ENCODE data around the gene RERE. TPM values are rescaled to one million over a fixed set of nuclear protein-coding genes. Genes with fewer than 3 reads are reported as not detected.

The RERE gene
- total and polyA plus RNA-seq, 2 donors (not counting 3 experiments of a cell fraction or from before 2014, with no cell fraction given) = 14.1 to 113 TPM

DNA sequence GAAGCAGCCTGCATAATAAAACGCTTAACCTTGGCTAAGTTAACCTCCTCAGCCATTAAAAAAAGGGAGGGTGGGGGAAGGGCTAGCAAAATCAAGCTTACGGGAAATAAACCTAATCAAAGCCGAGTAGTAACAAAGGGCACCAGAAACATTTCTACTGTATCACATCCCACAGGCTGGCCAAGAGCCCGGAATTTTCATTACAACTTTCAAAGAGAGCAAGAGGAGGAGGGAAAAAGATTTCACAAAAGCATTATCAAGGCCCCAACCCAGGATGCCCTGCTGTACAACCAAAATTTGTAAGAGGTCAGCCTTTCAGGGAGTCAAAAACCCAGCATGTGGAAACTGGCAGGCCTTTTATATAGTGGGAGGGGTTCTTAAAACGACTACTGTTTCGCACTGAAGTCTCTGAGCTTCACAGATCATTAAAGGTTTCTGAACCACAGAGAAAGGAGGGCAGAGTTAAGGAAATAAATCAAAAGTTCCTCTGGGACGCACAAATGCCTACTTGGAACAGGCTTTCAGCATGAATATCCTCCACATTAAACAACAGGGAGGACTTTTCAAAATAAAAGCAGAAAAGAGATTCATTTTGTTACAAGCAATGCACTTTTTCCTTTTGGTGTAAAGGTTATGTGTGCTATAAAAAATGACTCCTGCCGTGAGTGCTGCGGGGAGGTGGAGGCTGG is 409.1 kb downstream of the RERE start:
- POLR2A ChIA-PET = interaction anchor here (1.0 kb wide), 1 partner anchor 13 kb away, joined by 3 read pairs; no protein-coding TSS in a partner anchor
- H3K4me2 ChIP-seq (ENCODE audit: insufficient read depth, low read length) = peak overlapping the region; percentile 62
- H3K27me3 ChIP-seq (ENCODE audit: control insufficient read depth in 2 of 2, insufficient read depth in 2 of 2, low read length in 2 of 2) = no peaks in the 10 kb centered on the region
- H3K9me1 ChIP-seq (replicated peaks; ENCODE audit: control insufficient read depth, extremely low read depth, insufficient read depth, low read length) = no peaks in the 10 kb centered on the region
- DNase-seq (ENCODE audit: low read depth, low spot score) = peak; percentile 89
- intact Hi-C loops (cut with micrococcal nuclease) (loop anchor here (2.0 kb wide), 1 partner anchor 33 kb away; no protein-coding TSS in a partner anchor), dilution Hi-C loops (cut with MboI; ENCODE audit: extremely low pct_ligation_motif_present, low sequenced_read_pairs) (no loop called here)
- H4K20me1 ChIP-seq (replicated peaks; ENCODE audit: control insufficient read depth, extremely low read depth, insufficient read depth, low read length) = no peaks in the 10 kb centered on the region
- no TSS peak for BruUV-seq (replicated peaks)
- H3K27ac ChIP-seq (ENCODE audit: insufficient read depth, low read depth, low read length) = peak overlapping the region; percentile 62
- FAIRE-seq = peak; percentile 4
- H3K9ac ChIP-seq (replicated peaks; ENCODE audit: extremely low read depth, insufficient read depth, low read length) = peak overlapping the region; percentile 45
- peaks cover 0 to 3% of the 10 kb centered on the region in 2 experiments for H3K36me3 ChIP-seq (ENCODE audit: control insufficient read depth in 2 of 2, extremely low read depth in 1 of 2, insufficient read depth in 2 of 2, low read length in 2 of 2)
- H3K9me3 ChIP-seq (replicated peaks; ENCODE audit: control insufficient read depth, insufficient read depth, low read length) = no peaks in the 10 kb centered on the region
- CTCF ChIA-PET = interaction anchor here (0.6 to 3.1 kb wide), 20 partner anchors 11 to 441 kb away, joined by 3 to 34 read pairs (median 6); no protein-coding TSS in a partner anchor
- H3K79me2 ChIP-seq (ENCODE audit: control insufficient read depth, insufficient read depth, low read length) = peaks cover 58% of the 10 kb centered on the region
- TF ChIP-seq EZH2 (IDR thresholded peaks at IDR 0.05; ENCODE audit: borderline replicate concordance, low read depth, low read length, severe bottlenecking) (no peak), JUN (IDR thresholded peaks at IDR 0.05; ENCODE audit: borderline replicate concordance, insufficient read depth, insufficient read length, low read depth) (no peak), POLR2A (IDR thresholded peaks at IDR 0.05; ENCODE audit: low read depth, low read length) (no peak), MAX (IDR thresholded peaks at IDR 0.05; ENCODE audit: insufficient read depth, insufficient read length) (no peak), POLR2AphosphoS5 (IDR thresholded peaks at IDR 0.05; ENCODE audit: insufficient read depth, low read depth, low read length) (no peak), FOS (IDR thresholded peaks at IDR 0.05; ENCODE audit: borderline replicate concordance, insufficient read depth, low read length) (no peak), GATA2 (IDR thresholded peaks at IDR 0.05; ENCODE audit: insufficient read depth, insufficient read length, low read depth, low read length) (no peak), MYC (IDR thresholded peaks at IDR 0.05; ENCODE audit: low read depth, low read length) (no peak)
- TF ChIP-seq, protein P1, sequence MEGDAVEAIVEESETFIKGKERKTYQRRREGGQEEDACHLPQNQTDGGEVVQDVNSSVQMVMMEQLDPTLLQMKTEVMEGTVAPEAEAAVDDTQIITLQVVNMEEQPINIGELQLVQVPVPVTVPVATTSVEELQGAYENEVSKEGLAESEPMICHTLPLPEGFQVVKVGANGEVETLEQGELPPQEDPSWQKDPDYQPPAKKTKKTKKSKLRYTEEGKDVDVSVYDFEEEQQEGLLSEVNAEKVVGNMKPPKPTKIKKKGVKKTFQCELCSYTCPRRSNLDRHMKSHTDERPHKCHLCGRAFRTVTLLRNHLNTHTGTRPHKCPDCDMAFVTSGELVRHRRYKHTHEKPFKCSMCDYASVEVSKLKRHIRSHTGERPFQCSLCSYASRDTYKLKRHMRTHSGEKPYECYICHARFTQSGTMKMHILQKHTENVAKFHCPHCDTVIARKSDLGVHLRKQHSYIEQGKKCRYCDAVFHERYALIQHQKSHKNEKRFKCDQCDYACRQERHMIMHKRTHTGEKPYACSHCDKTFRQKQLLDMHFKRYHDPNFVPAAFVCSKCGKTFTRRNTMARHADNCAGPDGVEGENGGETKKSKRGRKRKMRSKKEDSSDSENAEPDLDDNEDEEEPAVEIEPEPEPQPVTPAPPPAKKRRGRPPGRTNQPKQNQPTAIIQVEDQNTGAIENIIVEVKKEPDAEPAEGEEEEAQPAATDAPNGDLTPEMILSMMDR (IDR thresholded peaks at IDR 0.05; ENCODE audit: extremely low read depth in 1 of 2, insufficient read depth in 1 of 2, low read depth in 1 of 2, low read length in 2 of 2) = no peak
- H3K4me1 ChIP-seq (ENCODE audit: control insufficient read depth, extremely low read depth, insufficient read depth, low read length) = peaks cover 51% of the 10 kb centered on the region
- no peak overlapping the region for H3K4me3 ChIP-seq (replicated peaks in 1 of 3; ENCODE audit: insufficient read depth in 1 of 3, low read depth in 1 of 3, low read length in 3 of 3)
- H2AFZ ChIP-seq (ENCODE audit: low read depth, low read length) = no peak overlapping the region
